IPS-NIHi7 (cell line): Measurements from ENCODE around the gene AGMO.

Source experiments
- DNase-seq: peaks from one replicate; pipeline ENCODE4 v3.0.0; 2012; ENCODE audit warnings: mixed read lengths; ENCODE audit errors: extremely low spot score

AGMO gene

GRCh38 chr7:15503603-15504290 is 58.1 kb downstream of the AGMO start:
- DNase-seq = no peak

GRCh38 chr7:15498465-15498864 is 63.4 kb downstream of the AGMO start:
- DNase-seq = no peak

- no peak for DNase-seq
Observed at GRCh38 chr7:15495170-15495569, 66.6 kb downstream of the AGMO start.

DNA sequence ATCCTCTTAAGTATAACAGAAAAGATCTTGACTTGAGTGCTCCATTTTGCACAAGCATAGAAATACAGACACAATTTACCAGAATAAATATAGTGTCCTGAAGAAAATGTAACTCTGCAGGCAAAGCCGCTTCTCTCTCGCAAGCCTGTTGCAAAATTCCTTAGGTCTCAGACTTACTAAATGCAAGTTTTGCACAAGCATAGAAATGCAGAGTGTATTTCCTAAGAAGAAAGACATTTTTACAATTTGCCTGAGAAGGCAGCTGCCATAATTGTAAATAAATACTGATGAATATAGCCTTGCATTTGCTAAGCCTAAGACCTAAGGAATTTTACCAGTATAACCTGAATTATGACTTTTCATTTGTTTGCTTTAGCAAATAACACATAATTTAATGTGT is 67.1 kb downstream of the AGMO start:
- no peak for DNase-seq

DNA sequence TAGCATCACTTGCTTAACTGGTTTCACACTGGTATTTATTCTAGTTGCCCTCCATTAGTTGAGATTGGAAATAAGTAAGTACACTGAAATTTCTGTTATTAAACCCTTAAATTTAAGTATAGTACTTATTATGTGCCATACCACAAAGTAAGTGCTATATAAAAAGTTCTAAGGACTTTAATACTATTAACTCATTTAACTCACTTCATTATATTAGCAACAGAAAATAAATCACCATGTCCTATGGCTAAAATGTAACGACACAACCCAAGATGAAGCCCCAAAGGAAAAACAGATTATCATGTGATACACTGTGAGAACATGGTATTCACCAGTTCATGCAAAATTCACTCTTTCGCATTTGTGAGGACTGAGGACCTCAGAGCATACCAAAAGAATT is 70.5 kb downstream of the AGMO start:
- DNase-seq = no peak

DNA sequence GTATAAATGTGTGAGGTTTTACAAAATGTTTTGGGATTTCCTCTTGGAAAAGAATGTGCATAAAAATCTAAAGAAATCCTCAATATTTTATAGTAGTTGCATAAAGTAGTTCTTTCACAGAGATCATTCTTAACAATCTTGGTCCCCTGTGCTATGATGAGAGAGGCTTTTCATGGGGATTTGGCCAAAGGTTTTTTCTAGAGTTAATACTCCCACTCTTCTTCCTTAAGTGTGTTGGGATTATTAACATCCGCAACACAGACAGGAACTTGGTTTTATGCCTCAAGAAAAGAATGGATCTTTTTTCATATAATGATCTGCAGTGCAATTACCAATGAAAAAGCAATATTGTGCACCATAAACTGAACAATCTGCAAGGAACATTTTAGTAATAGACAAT is 71.5 kb downstream of the AGMO start:
- no peak for DNase-seq

- DNase-seq = no peak
Observed at GRCh38 chr7:15489861-15490260, 72.0 kb downstream of the AGMO start.

- DNase-seq = no peak
Observed at GRCh38 chr7:15489383-15489782, 72.4 kb downstream of the AGMO start.

GRCh38 chr7:15488401-15488800 is 73.4 kb downstream of the AGMO start:
- no peak for DNase-seq

GRCh38 chr7:15487896-15488295 is 73.9 kb downstream of the AGMO start:
- DNase-seq = no peak

- no peak for DNase-seq
Observed at GRCh38 chr7:15485998-15486397, 75.8 kb downstream of the AGMO start.

DNA sequence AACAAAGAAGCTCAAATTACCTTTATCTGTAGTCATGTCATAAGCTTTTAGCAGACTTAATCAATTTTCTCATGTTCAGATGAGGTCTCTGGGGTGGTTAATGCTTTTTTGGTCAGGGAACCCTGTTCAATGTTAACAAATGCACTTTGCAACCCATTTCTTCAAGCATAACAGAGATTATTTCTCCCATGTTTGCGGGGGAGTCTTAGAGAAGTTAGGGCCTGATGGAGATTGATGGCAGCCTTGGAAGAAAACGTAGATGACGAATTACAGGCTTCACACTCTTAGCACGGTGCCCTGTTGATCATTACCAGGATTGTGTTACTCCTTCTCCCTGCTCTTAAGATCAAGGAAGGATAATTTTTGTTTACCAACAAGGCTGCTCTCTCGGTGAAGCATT is 76.4 kb downstream of the AGMO start:
- peak; percentile 7 for DNase-seq

DNA sequence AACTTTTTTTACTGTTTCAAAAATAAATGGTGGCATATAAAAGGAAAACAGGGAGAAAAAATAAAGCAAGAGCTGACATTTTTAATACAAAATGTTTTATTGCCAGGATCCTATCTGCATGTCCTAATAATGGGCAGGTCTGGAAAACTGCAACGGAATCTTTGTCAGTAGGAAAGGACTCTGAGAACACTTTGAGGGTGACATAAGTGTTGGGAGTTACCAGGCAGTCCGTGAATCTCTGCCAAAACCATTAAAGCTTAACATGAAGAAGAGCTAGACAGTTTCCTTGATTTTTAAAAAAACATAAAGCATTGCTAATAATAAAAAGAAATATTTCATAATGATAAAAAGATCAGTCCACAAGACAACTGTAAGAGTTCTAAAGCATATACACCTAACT is 80.7 kb downstream of the AGMO start:
- no peak for DNase-seq

GRCh38 chr7:15478401-15478800 is 83.4 kb downstream of the AGMO start:
- DNase-seq = no peak

DNA sequence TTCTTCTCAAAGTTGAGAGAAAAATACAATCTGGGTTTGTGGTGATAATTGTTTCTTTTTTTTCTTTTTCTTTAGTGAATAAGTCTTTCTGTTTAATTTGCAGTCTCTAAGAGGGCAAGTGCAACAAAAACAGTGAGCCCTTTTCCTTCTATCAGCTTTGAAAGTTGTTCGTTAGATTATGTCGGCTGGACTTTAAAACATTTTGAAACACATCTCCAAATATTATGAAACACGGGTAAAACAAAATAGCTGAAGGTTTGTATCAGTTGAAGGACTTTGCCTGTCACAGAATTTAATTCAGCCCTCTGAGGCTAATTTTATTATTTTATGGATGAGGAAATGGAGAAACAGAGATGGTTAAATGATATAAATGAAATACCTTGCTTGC is 85.3 kb downstream of the AGMO start:
- DNase-seq = no peak

GRCh38 chr7:15475808-15476530 is 85.8 kb downstream of the AGMO start:
- DNase-seq = no peak

- DNase-seq = no peak
Observed at GRCh38 chr7:15471669-15471950, 90.2 kb downstream of the AGMO start.

DNA sequence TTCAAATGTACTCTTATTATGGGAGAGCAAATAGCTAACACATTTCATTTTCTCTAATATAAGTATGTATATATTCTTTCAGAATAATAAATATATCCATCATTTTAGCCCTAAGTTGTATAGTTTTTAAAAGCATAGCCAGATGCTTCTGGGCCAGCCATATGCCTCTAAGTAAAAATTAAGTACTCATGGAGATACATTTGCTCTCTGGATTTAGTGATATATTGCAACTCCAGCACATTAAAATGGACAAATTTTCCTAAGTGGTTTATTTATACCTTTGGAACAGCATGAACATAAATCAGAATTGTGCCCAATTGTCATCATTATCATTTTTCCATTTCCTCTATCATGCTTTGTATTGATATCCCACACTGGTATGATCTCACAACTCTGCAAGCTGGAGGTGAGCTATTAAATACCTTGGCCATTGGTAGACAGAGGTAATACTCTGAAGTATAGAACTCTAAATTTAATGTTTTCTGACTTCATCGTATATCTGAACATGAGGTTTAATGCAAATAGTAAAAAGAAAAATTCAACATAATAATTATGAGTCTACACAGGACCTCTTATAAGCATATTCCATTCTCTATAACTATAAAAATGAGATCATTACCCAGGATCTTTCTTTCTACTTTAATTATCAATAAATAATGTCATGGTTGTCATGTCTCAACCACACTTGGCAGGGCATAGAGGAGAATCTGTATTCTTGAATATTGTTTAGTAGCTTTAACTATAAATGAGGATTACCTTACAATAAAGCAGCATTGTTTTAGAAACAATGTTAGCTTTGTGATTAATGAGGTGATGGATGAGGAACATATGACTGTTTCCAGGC is 90.8 kb downstream of the AGMO start:
- no peak for DNase-seq

DNA sequence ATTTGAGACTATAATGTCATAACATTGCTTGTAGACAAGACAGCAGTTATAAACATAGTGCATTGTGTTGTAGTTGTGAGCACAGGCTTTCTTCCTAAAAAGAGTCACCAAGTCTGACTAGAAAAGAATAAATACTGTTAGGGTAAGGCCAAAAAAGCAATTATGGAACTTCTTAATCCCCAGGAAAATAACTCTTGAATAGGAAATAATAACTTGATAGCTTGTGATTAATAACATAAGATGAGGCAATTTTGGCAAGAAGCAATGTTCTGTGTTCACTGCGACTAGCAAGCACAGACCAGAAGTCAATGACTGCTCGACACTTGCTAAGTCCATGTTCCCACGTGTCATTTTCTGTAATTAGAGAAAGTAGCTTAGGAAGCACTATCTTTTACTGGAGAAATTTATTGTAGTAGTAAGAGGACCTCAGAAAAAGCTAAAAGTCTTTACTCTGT is 97.1 kb downstream of the AGMO start:
- no peak for DNase-seq

- no peak for DNase-seq
Observed at GRCh38 chr7:15463801-15464666, 97.8 kb downstream of the AGMO start.

DNA sequence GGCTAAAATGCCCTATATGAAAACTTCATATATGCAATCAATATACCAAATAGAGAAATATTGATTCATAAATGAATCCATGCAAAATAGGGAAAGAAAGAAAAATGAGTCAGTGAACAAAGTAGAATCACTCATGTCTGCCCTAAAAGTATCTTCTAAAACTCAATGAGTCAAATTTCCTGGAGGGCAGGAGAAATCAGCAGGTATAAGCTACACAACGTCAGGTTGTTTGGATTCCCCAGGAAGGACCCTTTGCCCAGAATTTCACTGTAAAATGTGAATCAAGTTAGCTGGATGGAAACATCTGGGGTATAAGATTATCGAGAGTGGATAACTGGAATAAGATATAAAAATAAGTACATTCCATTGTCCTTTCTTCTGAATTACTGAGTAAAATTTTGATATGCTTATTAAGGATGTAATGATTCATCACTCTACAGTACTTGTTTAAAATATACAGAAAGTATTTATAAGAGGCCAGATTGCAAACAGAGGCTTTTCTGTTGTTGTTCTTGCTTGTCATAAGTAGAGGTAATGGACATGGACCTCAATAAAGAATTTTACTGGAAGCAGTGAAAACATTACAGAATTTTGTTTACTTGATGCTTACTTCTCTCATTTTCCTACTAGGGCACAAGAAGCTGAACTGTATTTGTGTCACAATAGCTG is 99.0 kb downstream of the AGMO start:
- no peak for DNase-seq
